Measurements from ENCODE around the gene CD247.
A peak's percentile ranks its signal among the peaks of the same experiment; 100 is the strongest.

Gene CD247

GRCh38 chr1:167512046-167512654 lies 6.2 kb downstream of the CD247 start:
- Mint-ChIP-seq H3K4me3 (peak overlapping the region; percentile 77), H3K27me3 (no peaks in the 10 kb centered on the region), H3K4me1 (peaks cover 83% of the 10 kb centered on the region), H3K9me3 (no peaks in the 10 kb centered on the region), H3K27ac (peak overlapping the region; percentile 78), H3K36me3 (peaks cover 87% of the 10 kb centered on the region)
- DNase-seq: no peak
- CTCF ChIA-PET: interaction anchor here (0.6 to 1.7 kb wide), 2 partner anchors 9 to 245 kb away, joined by 3 to 4 read pairs; no protein-coding TSS in a partner anchor

GRCh38 chr1:167511374-167511986 lies 6.8 kb downstream of the CD247 start:
- peaks cover 88% of the 10 kb centered on the region for H3K4me1 Mint-ChIP-seq
- peak overlapping the region; percentile 78 for H3K27ac Mint-ChIP-seq
- H3K4me3 Mint-ChIP-seq: peak overlapping the region; percentile 77
- DNase-seq: no peak
- CTCF ChIA-PET: interaction anchor here (1.7 kb wide), 1 partner anchor 9 kb away, joined by 4 read pairs; no protein-coding TSS in a partner anchor
- no peaks in the 10 kb centered on the region for H3K27me3 Mint-ChIP-seq
- no peaks in the 10 kb centered on the region for H3K9me3 Mint-ChIP-seq
- H3K36me3 Mint-ChIP-seq: peaks cover 85% of the 10 kb centered on the region

- peaks cover 89% of the 10 kb centered on the region for H3K4me1 Mint-ChIP-seq
- no peak for DNase-seq
- peak overlapping the region; percentile 50 for H3K4me3 Mint-ChIP-seq
- no peaks in the 10 kb centered on the region for H3K9me3 Mint-ChIP-seq
- no peaks in the 10 kb centered on the region for H3K27me3 Mint-ChIP-seq
- H3K27ac Mint-ChIP-seq: peak overlapping the region; percentile 40
- H3K36me3 Mint-ChIP-seq: peaks cover 84% of the 10 kb centered on the region
- CTCF ChIA-PET: no interaction called here
Observed at GRCh38 chr1:167510881-167511280, 7.4 kb downstream of the CD247 start.

GRCh38 chr1:167510244-167510643 lies 8.1 kb downstream of the CD247 start:
- Mint-ChIP-seq H3K27ac (peak overlapping the region; percentile 40), H3K36me3 (peaks cover 83% of the 10 kb centered on the region), H3K4me1 (peaks cover 89% of the 10 kb centered on the region), H3K4me3 (peak overlapping the region; percentile 24), H3K27me3 (no peaks in the 10 kb centered on the region), H3K9me3 (no peaks in the 10 kb centered on the region)
- no peak for DNase-seq
- CTCF ChIA-PET: no interaction called here

GRCh38 chr1:167509587-167509986 lies 8.7 kb downstream of the CD247 start:
- CTCF ChIA-PET: no interaction called here
- peaks cover 84% of the 10 kb centered on the region for H3K36me3 Mint-ChIP-seq
- H3K4me3 Mint-ChIP-seq: peak overlapping the region; percentile 24
- no peaks in the 10 kb centered on the region for H3K9me3 Mint-ChIP-seq
- no peak for DNase-seq
- H3K27ac Mint-ChIP-seq: peak overlapping the region; percentile 40
- peaks cover 92% of the 10 kb centered on the region for H3K4me1 Mint-ChIP-seq
- H3K27me3 Mint-ChIP-seq: no peaks in the 10 kb centered on the region

- no peak overlapping the region for H3K27ac Mint-ChIP-seq
- H3K4me1 Mint-ChIP-seq: peaks cover 96% of the 10 kb centered on the region
- CTCF ChIA-PET: interaction anchor here (1.0 to 1.3 kb wide), 4 partner anchors 9 to 27 kb away, joined by 3 to 5 read pairs (median 4); partner anchors contain the start of gene CD247
- no peaks in the 10 kb centered on the region for H3K9me3 Mint-ChIP-seq
- no peak overlapping the region for H3K4me3 Mint-ChIP-seq
- DNase-seq: no peak
- H3K36me3 Mint-ChIP-seq: peaks cover 88% of the 10 kb centered on the region
- H3K27me3 Mint-ChIP-seq: no peaks in the 10 kb centered on the region
Observed at GRCh38 chr1:167507719-167508118, 10.6 kb downstream of the CD247 start.

GRCh38 chr1:167504467-167504827 lies 13.9 kb downstream of the CD247 start:
- peaks cover 80% of the 10 kb centered on the region for H3K36me3 Mint-ChIP-seq
- no peak overlapping the region for H3K27ac Mint-ChIP-seq
- no peak for DNase-seq
- CTCF ChIA-PET: interaction anchor here (1.3 kb wide), 2 partner anchors 11 to 14 kb away, joined by 3 to 4 read pairs; partner anchors contain the start of gene CD247
- H3K9me3 Mint-ChIP-seq: no peaks in the 10 kb centered on the region
- H3K4me3 Mint-ChIP-seq: no peak overlapping the region
- peaks cover 97% of the 10 kb centered on the region for H3K4me1 Mint-ChIP-seq
- no peaks in the 10 kb centered on the region for H3K27me3 Mint-ChIP-seq

GRCh38 chr1:167503626-167504466 lies 14.5 kb downstream of the CD247 start:
- CTCF ChIA-PET: interaction anchor here (1.3 to 5.0 kb wide), 3 partner anchors 9 to 15 kb away, joined by 3 to 37 read pairs (median 4); partner anchors contain the start of gene CD247
- H3K4me1 Mint-ChIP-seq: peaks cover 97% of the 10 kb centered on the region
- no peak for DNase-seq
- no peak overlapping the region for H3K4me3 Mint-ChIP-seq
- H3K9me3 Mint-ChIP-seq: no peaks in the 10 kb centered on the region
- peaks cover 79% of the 10 kb centered on the region for H3K36me3 Mint-ChIP-seq
- H3K27me3 Mint-ChIP-seq: no peaks in the 10 kb centered on the region
- no peak overlapping the region for H3K27ac Mint-ChIP-seq

- CTCF ChIA-PET: interaction anchor here (1.1 to 5.0 kb wide), 5 partner anchors 10 to 47 kb away, joined by 4 to 37 read pairs (median 4); partner anchors contain the start of gene CD247
- peak overlapping the region; percentile 20 for H3K27ac Mint-ChIP-seq
- peaks cover 79% of the 10 kb centered on the region for H3K36me3 Mint-ChIP-seq
- peaks cover 96% of the 10 kb centered on the region for H3K4me1 Mint-ChIP-seq
- H3K9me3 Mint-ChIP-seq: no peaks in the 10 kb centered on the region
- H3K27me3 Mint-ChIP-seq: no peaks in the 10 kb centered on the region
- DNase-seq: no peak
- H3K4me3 Mint-ChIP-seq: no peak overlapping the region
Observed at GRCh38 chr1:167502719-167503462, 15.4 kb downstream of the CD247 start.

GRCh38 chr1:167502192-167502551 lies 16.2 kb downstream of the CD247 start:
- no peaks in the 10 kb centered on the region for H3K9me3 Mint-ChIP-seq
- H3K27ac Mint-ChIP-seq: peak overlapping the region; percentile 88
- no peak for DNase-seq
- peaks cover 79% of the 10 kb centered on the region for H3K36me3 Mint-ChIP-seq
- peak overlapping the region; percentile 42 for H3K4me3 Mint-ChIP-seq
- peaks cover 96% of the 10 kb centered on the region for H3K4me1 Mint-ChIP-seq
- CTCF ChIA-PET: interaction anchor here (1.1 to 5.0 kb wide), 5 partner anchors 10 to 46 kb away, joined by 4 to 37 read pairs (median 4); partner anchors contain the start of gene CD247
- H3K27me3 Mint-ChIP-seq: no peaks in the 10 kb centered on the region

- Mint-ChIP-seq H3K27ac (peak overlapping the region; percentile 88), H3K4me3 (peak overlapping the region; percentile 42), H3K36me3 (peaks cover 79% of the 10 kb centered on the region), H3K9me3 (no peaks in the 10 kb centered on the region), H3K27me3 (no peaks in the 10 kb centered on the region), H3K4me1 (peaks cover 97% of the 10 kb centered on the region)
- CTCF ChIA-PET: interaction anchor here (1.1 to 5.0 kb wide), 4 partner anchors 15 to 234 kb away, joined by 4 to 37 read pairs (median 14); partner anchors contain the start of gene CD247
- DNase-seq: peak; percentile 46
Observed at GRCh38 chr1:167501515-167502191, 16.7 kb downstream of the CD247 start.

- H3K27me3 Mint-ChIP-seq: no peaks in the 10 kb centered on the region
- CTCF ChIA-PET: interaction anchor here (0.7 to 5.0 kb wide), 9 partner anchors 16 to 280 kb away, joined by 3 to 37 read pairs (median 4); partner anchors contain the start of gene CD247
- no peak for DNase-seq
- peak overlapping the region; percentile 48 for H3K4me3 Mint-ChIP-seq
- H3K4me1 Mint-ChIP-seq: peaks cover 99% of the 10 kb centered on the region
- no peaks in the 10 kb centered on the region for H3K9me3 Mint-ChIP-seq
- peak overlapping the region; percentile 88 for H3K27ac Mint-ChIP-seq
- H3K36me3 Mint-ChIP-seq: peaks cover 83% of the 10 kb centered on the region
Observed at GRCh38 chr1:167500283-167500860, 18.0 kb downstream of the CD247 start.

GRCh38 chr1:167499664-167500101 lies 18.6 kb downstream of the CD247 start:
- H3K27me3 Mint-ChIP-seq: no peaks in the 10 kb centered on the region
- H3K4me1 Mint-ChIP-seq: peaks cover 99% of the 10 kb centered on the region
- peak; percentile 57 for DNase-seq
- H3K27ac Mint-ChIP-seq: peak overlapping the region; percentile 88
- CTCF ChIA-PET: interaction anchor here (0.6 to 5.0 kb wide), 10 partner anchors 16 to 90 kb away, joined by 3 to 37 read pairs (median 4); partner anchors contain the start of gene CD247
- no peaks in the 10 kb centered on the region for H3K9me3 Mint-ChIP-seq
- peaks cover 79% of the 10 kb centered on the region for H3K36me3 Mint-ChIP-seq
- H3K4me3 Mint-ChIP-seq: peak overlapping the region; percentile 31

Measured in activated naive CD4-positive, alpha-beta T cell treated with anti-CD3 and anti-CD28 coated beads, Interleukin-2, amount 10 ng/mL, durations not matched to agents 7 days and 5 days (primary cell).